ENCODE data around the gene POLR3B.
"Not testable (repeated sequence)": the region's sequence is repeated elsewhere in the genome, so short reads cannot be mapped to it uniquely, and the experiment has no call there.

The POLR3B gene

GRCh38 chr12:106459534-106459933 lies 102.0 kb downstream of the POLR3B start:
- DNase-seq (ENCODE audit: low spot score): no peak

GRCh38 chr12:106461730-106462129 lies 104.2 kb downstream of the POLR3B start:
- no peak for DNase-seq (ENCODE audit: low spot score)

GRCh38 chr12:106465605-106466004 lies 108.1 kb downstream of the POLR3B start:
- DNase-seq (ENCODE audit: low spot score): not testable (repeated sequence)

DNA sequence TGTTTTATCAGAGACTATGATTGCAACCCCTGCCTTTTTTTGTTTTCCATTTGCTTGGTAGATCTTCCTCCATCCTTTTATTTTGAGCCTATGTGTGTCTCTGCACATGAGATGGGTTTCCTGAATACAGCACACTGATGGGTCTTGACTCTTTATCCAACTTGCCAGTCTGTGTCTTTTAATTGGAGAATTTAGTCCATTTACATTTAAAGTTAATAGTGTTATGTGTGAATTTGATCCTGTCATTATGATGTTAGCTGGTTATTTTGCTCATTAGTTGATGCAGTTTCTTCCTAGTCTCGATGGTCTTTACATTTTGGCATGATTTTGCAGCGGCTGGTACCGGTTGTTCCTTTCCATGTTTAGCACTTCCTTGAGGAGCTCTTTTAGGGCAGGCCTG lies 118.1 kb downstream of the POLR3B start:
- not testable (repeated sequence) for DNase-seq (ENCODE audit: low spot score)

DNA sequence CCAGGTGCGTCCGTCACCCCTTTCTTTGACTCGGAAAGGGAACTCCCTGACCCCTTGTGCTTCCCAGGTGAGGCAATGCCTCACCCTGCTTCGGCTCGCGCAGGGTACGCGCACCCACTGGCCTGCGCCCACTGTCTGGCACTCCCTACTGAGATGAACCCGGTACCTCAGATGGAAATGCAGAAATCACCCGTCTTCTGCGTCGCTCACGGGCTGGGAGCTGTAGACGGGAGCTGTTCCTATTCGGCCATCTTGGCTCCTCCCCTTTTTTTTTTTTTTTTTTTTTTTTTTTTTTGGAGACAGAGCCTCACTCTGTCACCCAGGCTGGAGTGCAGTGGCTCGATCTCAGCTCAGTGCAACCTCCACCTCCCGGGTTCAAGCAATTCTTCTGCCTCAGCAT lies 120.1 kb downstream of the POLR3B start:
- DNase-seq (ENCODE audit: low spot score): not testable (repeated sequence)

- no peak for DNase-seq (ENCODE audit: low spot score)
These were observed 122.7 kb downstream of the POLR3B start for GRCh38 chr12:106480251-106480650.

DNA sequence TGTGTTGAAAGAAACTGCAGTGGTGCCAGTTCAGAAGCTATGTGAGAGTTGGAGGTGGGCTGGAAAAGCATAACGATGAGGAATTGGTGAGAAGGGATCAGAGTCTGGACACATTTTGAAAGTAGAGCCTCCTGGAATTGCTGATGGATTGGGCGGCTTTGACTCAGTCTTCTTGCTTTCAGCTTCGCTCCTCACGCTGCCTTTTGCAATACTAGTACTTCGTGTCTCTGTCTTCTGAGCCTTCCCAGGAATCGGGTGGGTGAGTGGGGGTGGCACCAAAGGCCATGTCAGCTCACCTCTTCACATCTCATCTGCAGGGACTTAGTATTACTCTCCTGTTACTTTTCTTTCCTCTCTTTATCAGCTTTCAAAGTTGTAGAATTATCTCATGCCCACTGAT lies 123.7 kb downstream of the POLR3B start:
- no peak for DNase-seq (ENCODE audit: low spot score)

DNA sequence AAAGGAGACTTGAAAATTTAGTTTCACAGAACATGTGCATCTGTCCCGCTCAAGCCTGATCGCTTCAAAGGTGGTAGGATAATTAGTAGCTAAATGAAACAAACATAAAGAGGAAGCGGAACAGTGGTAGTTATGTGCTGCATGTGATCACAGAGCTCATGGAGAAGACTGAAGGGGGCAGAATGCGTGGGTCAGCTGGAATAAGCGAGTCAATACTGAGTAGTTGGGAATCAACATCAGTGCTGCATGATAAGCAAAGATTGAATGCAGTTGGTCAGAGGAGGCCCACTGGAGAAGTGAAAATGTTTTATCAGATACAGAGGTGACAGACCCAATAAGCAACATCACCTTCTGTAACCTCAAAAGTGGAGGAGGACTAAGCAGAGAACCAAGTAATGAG lies 130.1 kb downstream of the POLR3B start:
- no peak for DNase-seq (ENCODE audit: low spot score)

- DNase-seq (ENCODE audit: low spot score): no peak
These were observed 131.3 kb downstream of the POLR3B start for GRCh38 chr12:106488884-106489283.

DNA sequence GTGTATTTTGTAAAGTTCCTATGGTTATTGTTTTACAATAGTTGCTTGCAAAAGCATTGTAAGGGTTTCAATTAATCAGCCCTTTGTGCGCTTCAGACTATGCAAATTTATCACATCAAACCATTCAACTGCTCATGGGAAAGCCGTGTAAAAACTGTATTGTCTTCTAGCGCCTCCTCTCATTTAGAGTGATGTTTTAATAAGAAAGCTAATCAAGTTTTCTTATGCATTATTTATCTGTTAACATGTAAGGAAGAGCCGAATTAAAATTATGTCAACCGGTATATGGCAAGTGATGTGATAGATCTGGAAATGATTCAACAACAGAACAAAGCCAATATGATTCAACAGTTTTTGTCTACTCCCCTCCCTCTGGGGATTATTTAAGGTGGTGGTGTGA lies 132.7 kb downstream of the POLR3B start:
- DNase-seq (ENCODE audit: low spot score): no peak

GRCh38 chr12:106492857-106493256 lies 135.3 kb downstream of the POLR3B start:
- no peak for DNase-seq (ENCODE audit: low spot score)

- DNase-seq (ENCODE audit: low spot score): no peak
These were observed 136.0 kb downstream of the POLR3B start for GRCh38 chr12:106493531-106493930.

DNA sequence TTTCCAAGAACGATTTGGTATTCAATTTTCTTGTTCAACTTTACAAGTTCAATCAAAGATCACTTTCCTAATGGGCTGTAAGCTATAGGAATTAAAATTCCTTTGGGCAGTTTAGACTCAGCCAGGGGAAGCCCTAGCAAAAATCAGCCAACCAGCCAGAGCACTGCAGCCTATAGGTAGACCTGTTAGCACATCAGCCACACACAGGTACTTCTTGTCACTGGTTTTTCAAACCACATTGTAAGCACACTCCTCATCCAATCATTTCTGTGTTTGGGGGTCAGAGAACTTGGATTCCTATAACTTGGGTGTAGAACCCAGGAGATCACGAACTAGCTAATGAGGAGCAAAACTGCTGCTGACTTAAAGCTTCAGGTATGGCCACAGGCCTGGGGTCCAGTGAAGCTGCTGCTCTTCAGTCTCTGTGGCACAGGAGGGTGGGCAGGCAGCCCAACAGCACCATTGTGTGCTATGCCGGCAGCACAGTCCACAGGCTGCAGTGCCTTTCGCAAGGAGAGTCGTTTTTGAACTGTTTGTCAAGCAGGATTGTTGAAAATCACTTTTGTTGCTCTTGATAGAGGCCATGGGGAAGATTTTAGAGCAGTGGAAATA lies 137.9 kb downstream of the POLR3B start:
- no peak for DNase-seq (ENCODE audit: low spot score)

DNA sequence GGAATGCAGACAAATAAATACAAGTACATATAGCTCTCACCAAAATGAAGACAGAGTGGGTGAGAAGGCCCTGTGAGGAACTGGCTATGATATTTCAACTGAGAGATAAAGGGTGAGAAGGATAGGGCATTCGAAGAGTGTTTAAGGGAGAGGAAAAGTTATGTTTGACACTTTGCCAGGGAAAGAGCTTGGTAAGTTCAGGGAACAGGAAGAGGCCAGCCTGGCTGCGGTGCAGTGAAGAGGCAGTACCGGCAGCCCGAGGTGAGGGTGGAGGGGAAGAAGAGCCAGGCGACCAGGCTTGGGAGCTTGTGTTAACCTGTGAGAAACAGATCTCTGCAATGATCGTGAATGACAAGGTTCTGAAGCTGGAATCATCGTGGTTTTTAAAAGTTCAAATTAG lies 140.5 kb downstream of the POLR3B start:
- DNase-seq (ENCODE audit: low spot score): no peak

DNA sequence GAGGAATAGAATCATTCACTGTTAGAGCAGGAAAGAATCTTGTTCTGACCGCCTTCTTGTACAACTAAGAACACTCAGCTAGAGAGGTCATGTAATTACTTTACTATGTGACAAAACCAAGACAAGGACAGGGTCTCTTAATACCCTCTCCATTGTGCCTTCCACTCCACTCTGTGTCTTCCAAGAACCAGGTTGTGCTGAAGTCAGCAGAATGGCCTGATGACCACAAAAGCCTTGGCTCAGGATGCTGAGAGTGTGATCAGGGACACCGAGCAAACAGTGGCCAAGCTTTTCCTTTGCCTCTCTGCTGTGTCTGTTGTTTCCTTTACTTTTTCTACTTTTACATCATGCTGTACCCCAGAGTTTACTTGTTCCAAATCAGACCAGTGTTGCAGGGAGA lies 142.1 kb downstream of the POLR3B start:
- no peak for DNase-seq (ENCODE audit: low spot score)

- no peak for DNase-seq (ENCODE audit: low spot score)
These were observed 149.1 kb downstream of the POLR3B start for GRCh38 chr12:106506691-106507090.

- no peak for DNase-seq (ENCODE audit: low spot score)
These were observed 151.4 kb downstream of the POLR3B start for GRCh38 chr12:106508966-106509365.

DNA sequence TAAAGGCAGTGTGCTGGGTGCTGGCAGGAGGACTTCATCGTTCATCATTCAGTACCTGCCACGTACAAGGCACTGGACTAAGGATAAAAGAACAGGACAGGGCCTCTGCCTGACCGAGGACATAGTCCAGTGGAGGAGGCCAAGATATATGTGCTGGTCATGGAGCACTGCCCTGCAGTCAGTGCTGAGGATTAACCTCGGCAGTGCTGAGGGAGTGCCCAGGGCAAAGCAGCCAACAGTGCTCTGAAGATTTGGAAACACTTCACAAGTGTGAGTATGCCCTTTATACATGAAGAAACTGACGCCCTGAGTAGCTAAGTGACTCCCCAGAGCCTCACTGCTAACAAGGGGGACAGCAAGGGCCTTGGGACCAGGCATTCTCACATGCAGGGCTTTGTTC lies 153.8 kb downstream of the POLR3B start:
- DNase-seq (ENCODE audit: low spot score): no peak

- DNase-seq (ENCODE audit: low spot score): no peak
These were observed 159.8 kb downstream of the POLR3B start for GRCh38 chr12:106517314-106517713.

DNA sequence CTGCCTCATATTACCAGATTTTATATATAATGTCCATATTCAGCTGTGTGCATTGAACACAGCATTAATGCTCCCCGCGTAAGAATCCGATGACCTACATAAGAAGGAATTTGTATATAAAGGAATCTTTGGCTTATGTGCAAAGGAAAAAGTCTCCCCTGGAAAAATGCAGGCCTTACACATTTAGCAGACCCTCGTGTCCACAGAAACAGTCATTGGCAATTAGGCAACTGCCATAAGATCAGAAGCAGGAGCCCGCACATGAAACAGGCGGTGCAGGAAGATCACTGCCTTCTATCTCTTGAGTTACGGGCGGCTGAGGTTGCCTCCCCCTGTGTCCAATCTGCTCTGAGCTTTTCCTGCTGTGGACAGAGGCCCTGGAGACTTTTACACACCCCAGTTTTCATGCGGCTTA lies 162.1 kb downstream of the POLR3B start:
- peak; percentile 11 for DNase-seq (ENCODE audit: low spot score)

GRCh38 chr12:106521901-106522300 lies 164.4 kb downstream of the POLR3B start:
- DNase-seq (ENCODE audit: low spot score): no peak

DNA sequence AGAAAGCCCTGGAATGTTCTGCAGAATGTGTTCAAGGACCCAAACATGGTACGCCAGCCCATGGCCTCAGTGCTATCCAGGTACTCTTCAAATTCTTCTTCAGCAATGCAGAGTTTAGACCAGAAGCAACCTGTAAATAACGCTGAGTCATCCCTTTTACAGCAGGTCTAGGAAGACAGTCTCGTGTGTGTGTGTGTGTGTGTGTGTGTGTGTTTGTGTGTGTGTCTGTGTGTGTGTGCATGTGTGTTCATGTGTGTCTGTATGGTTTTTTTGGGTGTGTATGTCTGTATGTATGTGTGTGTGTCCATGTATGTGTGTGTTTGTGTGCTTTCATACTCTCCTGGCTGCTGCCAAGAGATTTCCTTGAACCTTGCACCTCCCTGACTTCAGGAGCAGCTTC lies 165.2 kb downstream of the POLR3B start:
- DNase-seq (ENCODE audit: low spot score): no peak

DNA sequence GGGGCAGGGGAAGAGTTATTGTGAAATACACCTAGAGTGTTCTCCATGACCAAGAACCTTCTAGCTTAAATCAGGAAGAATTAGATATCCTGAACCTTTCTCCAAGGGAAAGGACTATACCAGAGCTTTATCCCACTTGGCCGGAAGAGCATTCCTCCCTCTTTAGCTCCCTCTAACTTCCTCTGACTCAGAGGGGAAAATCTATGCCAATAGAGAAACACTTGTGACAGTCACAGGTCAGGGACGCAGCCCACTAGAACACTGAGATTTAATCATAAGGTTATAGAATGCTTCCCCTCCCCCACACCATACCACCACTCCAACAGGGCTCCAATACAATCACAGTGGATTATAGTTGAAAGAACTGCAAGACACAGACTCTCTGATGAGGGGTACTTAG lies 169.8 kb downstream of the POLR3B start:
- no peak for DNase-seq (ENCODE audit: low spot score)

GRCh38 chr12:106541201-106541600 lies 183.7 kb downstream of the POLR3B start:
- DNase-seq (ENCODE audit: low spot score): no peak

GRCh38 chr12:106551410-106551809 lies 193.9 kb downstream of the POLR3B start:
- DNase-seq (ENCODE audit: low spot score): no peak

Data from AG08395 (cell line).